Measurements from ENCODE around the gene SOX12. TPM values are rescaled to one million over a fixed set of nuclear protein-coding genes. Genes with fewer than 3 reads are reported as not detected.

SOX12 gene
- total RNA-seq, 4 donors from 2014 or later, result 0.15 to 1.4 (median 0.65) TPM

DNA sequence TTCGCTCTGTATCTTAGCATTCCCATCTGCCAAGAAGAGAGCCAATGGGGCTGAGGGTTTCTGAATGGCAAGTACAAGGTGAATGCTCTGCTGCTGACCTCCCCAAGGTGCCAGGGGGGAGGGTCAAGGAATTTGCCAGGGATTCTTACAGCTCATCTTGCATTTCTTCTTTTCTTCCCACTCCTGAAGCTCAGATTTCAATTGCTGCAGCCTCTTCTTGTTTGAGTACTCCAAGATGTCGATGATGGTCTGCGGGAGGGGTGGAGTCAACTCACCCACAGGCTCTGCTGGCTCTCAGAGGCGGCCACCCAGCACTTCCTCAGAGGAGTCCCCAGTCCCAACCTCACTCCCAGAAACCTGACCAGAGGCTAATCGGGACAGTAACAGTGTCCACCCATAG is 47.2 kb upstream of the SOX12 start:
- H3K27me3 ChIP-seq, result no peaks in the 10 kb centered on the region
- ATAC-seq, result no peak
- intact Hi-C loops (cut with DNase I; ENCODE audit: low total_unique reads), result no loop called here
- DNase-seq, result no peak
- TF ChIP-seq POLR2A (IDR thresholded peaks at IDR 0.05), result no peak
- TF ChIP-seq, protein P1, sequence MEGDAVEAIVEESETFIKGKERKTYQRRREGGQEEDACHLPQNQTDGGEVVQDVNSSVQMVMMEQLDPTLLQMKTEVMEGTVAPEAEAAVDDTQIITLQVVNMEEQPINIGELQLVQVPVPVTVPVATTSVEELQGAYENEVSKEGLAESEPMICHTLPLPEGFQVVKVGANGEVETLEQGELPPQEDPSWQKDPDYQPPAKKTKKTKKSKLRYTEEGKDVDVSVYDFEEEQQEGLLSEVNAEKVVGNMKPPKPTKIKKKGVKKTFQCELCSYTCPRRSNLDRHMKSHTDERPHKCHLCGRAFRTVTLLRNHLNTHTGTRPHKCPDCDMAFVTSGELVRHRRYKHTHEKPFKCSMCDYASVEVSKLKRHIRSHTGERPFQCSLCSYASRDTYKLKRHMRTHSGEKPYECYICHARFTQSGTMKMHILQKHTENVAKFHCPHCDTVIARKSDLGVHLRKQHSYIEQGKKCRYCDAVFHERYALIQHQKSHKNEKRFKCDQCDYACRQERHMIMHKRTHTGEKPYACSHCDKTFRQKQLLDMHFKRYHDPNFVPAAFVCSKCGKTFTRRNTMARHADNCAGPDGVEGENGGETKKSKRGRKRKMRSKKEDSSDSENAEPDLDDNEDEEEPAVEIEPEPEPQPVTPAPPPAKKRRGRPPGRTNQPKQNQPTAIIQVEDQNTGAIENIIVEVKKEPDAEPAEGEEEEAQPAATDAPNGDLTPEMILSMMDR (IDR thresholded peaks at IDR 0.05 in 4 of 5, conservative IDR thresholded peaks at IDR 0.05 in 1 of 5), result no peak
- H3K27ac ChIP-seq, result no peak overlapping the region
- no peak overlapping the region for H3K4me3 ChIP-seq
- H3K9me3 ChIP-seq, result no peaks in the 10 kb centered on the region
- in situ Hi-C loops (cut with MboI; ENCODE audit: low sequenced_read_pairs in 4 of 4), result no loop called here
- peaks cover 0 to 12% of the 10 kb centered on the region in 2 donors for H3K36me3 ChIP-seq
- H3K4me1 ChIP-seq, result no peaks in the 10 kb centered on the region

DNA sequence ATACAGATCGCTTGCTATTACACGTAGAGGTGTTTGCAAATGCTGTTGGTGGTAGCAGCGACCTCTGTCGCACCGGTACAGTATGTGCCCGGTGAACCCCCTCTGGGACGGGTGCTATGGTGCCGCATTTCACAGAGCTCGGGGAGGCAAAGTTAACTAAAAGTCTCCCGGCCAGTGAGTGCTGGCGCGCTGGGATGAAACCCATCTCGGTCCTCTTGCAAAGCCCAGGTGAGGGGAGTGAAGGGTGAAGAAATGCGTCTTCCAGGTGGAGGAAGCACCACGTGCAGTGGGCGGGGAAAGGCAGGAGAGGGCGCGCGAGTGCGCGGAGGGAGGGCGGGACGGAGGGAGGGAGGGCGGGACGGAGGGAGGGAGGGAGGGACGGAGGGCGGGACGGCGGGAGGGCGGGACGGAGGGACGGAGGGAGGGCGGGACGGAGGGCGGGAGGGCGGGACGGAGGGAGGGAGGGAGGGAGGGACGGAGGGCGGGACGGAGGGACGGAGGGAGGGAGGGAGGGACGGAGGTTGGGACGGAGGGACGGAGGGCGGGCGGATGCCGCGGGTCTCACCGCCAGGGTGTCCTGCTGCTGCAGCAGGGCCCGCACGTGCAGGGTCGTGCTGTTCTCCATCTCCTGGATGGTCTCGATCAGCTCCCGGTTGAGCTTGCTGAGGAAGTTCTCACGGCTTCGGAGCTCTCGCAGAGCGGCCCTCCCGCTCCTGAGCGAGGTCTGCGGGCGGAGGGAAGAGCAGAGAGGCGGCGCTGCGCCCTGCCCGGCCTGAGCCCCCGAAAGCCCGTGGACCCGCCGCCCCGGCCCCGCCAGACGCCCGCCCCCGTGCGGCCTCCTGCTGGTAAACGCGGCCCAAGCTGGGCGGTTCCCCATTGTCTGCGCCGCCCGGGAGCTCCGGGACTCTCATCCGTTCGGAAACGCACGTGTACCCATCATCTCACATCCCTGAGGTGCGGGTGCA is 46.5 kb upstream of the SOX12 start:
- no peak overlapping the region for H3K4me3 ChIP-seq
- intact Hi-C loops (cut with DNase I; ENCODE audit: low total_unique reads), result no loop called here
- in situ Hi-C loops (cut with MboI; ENCODE audit: low sequenced_read_pairs in 4 of 4), result no loop called here
- peaks cover 0 to 12% of the 10 kb centered on the region in 2 donors for H3K36me3 ChIP-seq
- H3K27me3 ChIP-seq, result no peaks in the 10 kb centered on the region
- DNase-seq (no peak), ATAC-seq (no peak)
- no peaks in the 10 kb centered on the region for H3K4me1 ChIP-seq
- no peaks in the 10 kb centered on the region for H3K9me3 ChIP-seq
- no peak overlapping the region for H3K27ac ChIP-seq
- TF ChIP-seq POLR2A (IDR thresholded peaks at IDR 0.05), result no peak
- TF ChIP-seq, protein P1 (IDR thresholded peaks at IDR 0.05 in 4 of 5, conservative IDR thresholded peaks at IDR 0.05 in 1 of 5), result no peak

DNA sequence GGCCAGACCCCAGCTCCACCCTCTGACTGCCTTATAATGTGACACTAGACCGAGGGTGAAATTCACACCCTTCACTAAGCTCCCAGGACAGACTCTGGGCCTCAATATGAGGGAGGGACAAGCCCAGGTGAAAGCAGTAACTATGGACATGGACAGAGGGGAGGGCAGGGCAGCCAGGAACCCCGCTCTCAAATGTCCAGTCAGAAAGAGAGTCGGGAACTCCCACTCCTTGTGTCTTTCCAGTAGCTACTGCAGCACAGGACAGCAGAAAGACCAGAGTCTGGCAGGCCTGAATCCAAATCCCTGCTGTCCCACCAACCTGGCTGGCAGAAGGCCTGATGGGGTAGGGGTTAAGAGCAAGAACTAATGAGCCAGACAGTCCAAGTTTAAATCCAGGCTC is 41.2 kb upstream of the SOX12 start:
- intact Hi-C loops (cut with DNase I; ENCODE audit: low total_unique reads) (no loop called here), in situ Hi-C loops (cut with MboI; ENCODE audit: low sequenced_read_pairs in 4 of 4) (no loop called here)
- DNase-seq, result no peak
- Histone ChIP-seq H3K4me1 (no peaks in the 10 kb centered on the region), H3K4me3 (no peak overlapping the region), H3K36me3 (no peaks in the 10 kb centered on the region), H3K27ac (no peak overlapping the region), H3K27me3 (no peaks in the 10 kb centered on the region), H3K9me3 (no peaks in the 10 kb centered on the region)
- no peak for TF ChIP-seq POLR2A (IDR thresholded peaks at IDR 0.05)
- TF ChIP-seq, protein P1 (IDR thresholded peaks at IDR 0.05 in 4 of 5, conservative IDR thresholded peaks at IDR 0.05 in 1 of 5), result no peak
- no peak for ATAC-seq

DNA sequence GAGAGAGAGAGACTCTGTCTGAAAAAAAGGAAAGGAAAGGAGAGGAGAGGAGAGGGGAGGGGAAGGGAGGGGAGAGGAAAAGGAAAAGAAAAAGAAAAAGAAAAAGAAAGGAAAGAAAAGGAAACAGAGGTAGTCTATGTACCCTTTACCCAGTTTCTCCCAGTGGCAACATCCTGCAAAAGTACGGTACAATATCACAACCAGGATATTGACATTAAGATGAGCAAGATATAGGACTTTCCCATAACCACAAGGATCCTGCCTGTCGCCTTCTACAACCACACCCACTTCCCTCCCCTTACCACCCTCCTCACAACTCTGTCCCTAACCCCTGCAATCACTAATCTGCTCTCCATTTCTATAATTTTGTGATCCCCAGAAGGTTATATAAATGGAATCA is 38.8 kb upstream of the SOX12 start:
- H3K4me3 ChIP-seq, result no peak overlapping the region
- H3K9me3 ChIP-seq, result no peaks in the 10 kb centered on the region
- H3K4me1 ChIP-seq, result peaks cover 5 to 13% of the 10 kb centered on the region in 2 donors
- in situ Hi-C loops (cut with MboI; ENCODE audit: low sequenced_read_pairs in 4 of 4) (no loop called here), intact Hi-C loops (cut with DNase I; ENCODE audit: low total_unique reads) (no loop called here)
- no peaks in the 10 kb centered on the region for H3K36me3 ChIP-seq
- no peak overlapping the region for H3K27ac ChIP-seq
- ATAC-seq (no peak), DNase-seq (no peak)
- H3K27me3 ChIP-seq, result no peaks in the 10 kb centered on the region
- no peak for TF ChIP-seq POLR2A (IDR thresholded peaks at IDR 0.05)
- TF ChIP-seq, protein P1 (IDR thresholded peaks at IDR 0.05 in 4 of 5, conservative IDR thresholded peaks at IDR 0.05 in 1 of 5), result no peak
